ENCODE data around the gene AIG1. TPM values are rescaled to one million over a fixed set of nuclear protein-coding genes. Genes with fewer than 3 reads are reported as not detected.

AIG1 gene
- total RNA-seq, 1 experiment from 2014 or later: 6.8 TPM

GRCh38 chr6:143097224-143097795 is 36.6 kb downstream of the AIG1 start:
- H3K4me3 ChIP-seq: no peak overlapping the region
- peak in 1 of 2 experiments; percentile 47 for DNase-seq
- H3K4me1 ChIP-seq: 0 out of 2 replicates have a peak, but pooled peaks cover 3% of the 10 kb centered on the region
- H3K27me3 ChIP-seq: no peaks in the 10 kb centered on the region
- no peaks in the 10 kb centered on the region for H3K36me3 ChIP-seq
- H3K9me3 ChIP-seq (replicated peaks): no peaks in the 10 kb centered on the region
- no peak overlapping the region for H3K27ac ChIP-seq

GRCh38 chr6:143098054-143098671 is 37.5 kb downstream of the AIG1 start:
- Histone ChIP-seq H3K4me1 (0 out of 2 replicates have a peak, but pooled peaks cover 3% of the 10 kb centered on the region), H3K4me3 (no peak overlapping the region), H3K27me3 (no peaks in the 10 kb centered on the region), H3K27ac (no peak overlapping the region), H3K9me3 (replicated peaks) (no peaks in the 10 kb centered on the region), H3K36me3 (no peaks in the 10 kb centered on the region)
- no peak for DNase-seq

- H3K36me3 ChIP-seq: no peaks in the 10 kb centered on the region
- DNase-seq: no peak
- H3K9me3 ChIP-seq (replicated peaks): no peaks in the 10 kb centered on the region
- H3K4me1 ChIP-seq: 0 out of 2 replicates have a peak, but pooled peaks cover 3% of the 10 kb centered on the region
- no peak overlapping the region for H3K27ac ChIP-seq
- no peak overlapping the region for H3K4me3 ChIP-seq
- no peaks in the 10 kb centered on the region for H3K27me3 ChIP-seq
These were observed 39.0 kb downstream of the AIG1 start for GRCh38 chr6:143099647-143100046.

- H3K4me1 ChIP-seq: 0 out of 2 replicates have a peak, but pooled peaks cover 3% of the 10 kb centered on the region
- DNase-seq: no peak
- H3K27me3 ChIP-seq: no peaks in the 10 kb centered on the region
- no peak overlapping the region for H3K4me3 ChIP-seq
- H3K27ac ChIP-seq: no peak overlapping the region
- H3K9me3 ChIP-seq (replicated peaks): no peaks in the 10 kb centered on the region
- no peaks in the 10 kb centered on the region for H3K36me3 ChIP-seq
These were observed 39.7 kb downstream of the AIG1 start for GRCh38 chr6:143100429-143100828.

GRCh38 chr6:143103916-143104315 is 43.2 kb downstream of the AIG1 start:
- DNase-seq: no peak
- H3K27me3 ChIP-seq: no peaks in the 10 kb centered on the region

GRCh38 chr6:143107440-143107839 is 46.8 kb downstream of the AIG1 start:
- no peak overlapping the region for H3K4me3 ChIP-seq
- H3K27ac ChIP-seq: no peak overlapping the region
- DNase-seq: no peak
- peaks cover 2% of the 10 kb centered on the region; the same call in 1 of the 2 replicates for H3K27me3 ChIP-seq
- no peaks in the 10 kb centered on the region for H3K9me3 ChIP-seq (replicated peaks)
- no peaks in the 10 kb centered on the region for H3K4me1 ChIP-seq
- H3K36me3 ChIP-seq: no peaks in the 10 kb centered on the region

More at GRCh38 chr6:143103916-143104315, 43.2 kb downstream of the AIG1 start:
- Histone ChIP-seq H3K9me3 (replicated peaks) (no peaks in the 10 kb centered on the region), H3K4me1 (no peaks in the 10 kb centered on the region), H3K4me3 (no peak overlapping the region), H3K27ac (no peak overlapping the region), H3K36me3 (no peaks in the 10 kb centered on the region)

- peaks cover 2% of the 10 kb centered on the region; the same call in 1 of the 2 replicates for H3K27me3 ChIP-seq
- DNase-seq: no peak
- no peak overlapping the region for H3K4me3 ChIP-seq
- H3K4me1 ChIP-seq: no peaks in the 10 kb centered on the region
- no peak overlapping the region for H3K27ac ChIP-seq
- H3K36me3 ChIP-seq: no peaks in the 10 kb centered on the region
- H3K9me3 ChIP-seq (replicated peaks): no peaks in the 10 kb centered on the region
These were observed 47.4 kb downstream of the AIG1 start for GRCh38 chr6:143107911-143108761.

- Histone ChIP-seq H3K4me1 (no peaks in the 10 kb centered on the region), H3K9me3 (replicated peaks) (no peaks in the 10 kb centered on the region), H3K27ac (no peak overlapping the region), H3K4me3 (no peak overlapping the region), H3K27me3 (peaks cover 2% of the 10 kb centered on the region; the same call in 1 of the 2 replicates), H3K36me3 (no peaks in the 10 kb centered on the region)
- DNase-seq: no peak
These were observed 48.5 kb downstream of the AIG1 start for GRCh38 chr6:143109196-143109595.

- DNase-seq: no peak
- H3K36me3 ChIP-seq: no peaks in the 10 kb centered on the region
- no peak overlapping the region for H3K4me3 ChIP-seq
- H3K27me3 ChIP-seq: peaks cover 2% of the 10 kb centered on the region; the same call in 1 of the 2 replicates
- no peaks in the 10 kb centered on the region for H3K4me1 ChIP-seq
- no peak overlapping the region for H3K27ac ChIP-seq
- H3K9me3 ChIP-seq (replicated peaks): no peaks in the 10 kb centered on the region
These were observed 49.9 kb downstream of the AIG1 start for GRCh38 chr6:143110572-143110971.

- Histone ChIP-seq H3K36me3 (no peaks in the 10 kb centered on the region), H3K27ac (no peak overlapping the region), H3K4me3 (no peak overlapping the region)
These were observed 50.3 kb downstream of the AIG1 start for GRCh38 chr6:143110996-143111395.

GRCh38 chr6:143111443-143111842 is 50.8 kb downstream of the AIG1 start:
- Histone ChIP-seq H3K9me3 (replicated peaks) (no peaks in the 10 kb centered on the region), H3K27ac (no peak overlapping the region), H3K4me1 (no peaks in the 10 kb centered on the region), H3K4me3 (no peak overlapping the region), H3K36me3 (no peaks in the 10 kb centered on the region), H3K27me3 (peaks cover 2% of the 10 kb centered on the region; the same call in 1 of the 2 replicates)
- DNase-seq: no peak

More at GRCh38 chr6:143110996-143111395, 50.3 kb downstream of the AIG1 start:
- H3K4me1 ChIP-seq: no peaks in the 10 kb centered on the region
- H3K9me3 ChIP-seq (replicated peaks): no peaks in the 10 kb centered on the region
- H3K27me3 ChIP-seq: peaks cover 2% of the 10 kb centered on the region; the same call in 1 of the 2 replicates
- DNase-seq: no peak

- Histone ChIP-seq H3K4me3 (no peak overlapping the region), H3K27me3 (peaks cover 2% of the 10 kb centered on the region; the same call in 1 of the 2 replicates)
These were observed 51.5 kb downstream of the AIG1 start for GRCh38 chr6:143112084-143112768.

GRCh38 chr6:143112837-143113236 is 52.1 kb downstream of the AIG1 start:
- Histone ChIP-seq H3K9me3 (replicated peaks) (no peaks in the 10 kb centered on the region), H3K27ac (no peak overlapping the region), H3K36me3 (no peaks in the 10 kb centered on the region), H3K27me3 (peaks cover 2% of the 10 kb centered on the region; the same call in 1 of the 2 replicates), H3K4me3 (no peak overlapping the region), H3K4me1 (no peaks in the 10 kb centered on the region)
- DNase-seq: no peak

More at GRCh38 chr6:143112084-143112768, 51.5 kb downstream of the AIG1 start:
- H3K9me3 ChIP-seq (replicated peaks): no peaks in the 10 kb centered on the region
- no peaks in the 10 kb centered on the region for H3K36me3 ChIP-seq
- no peak for DNase-seq
- H3K27ac ChIP-seq: no peak overlapping the region
- H3K4me1 ChIP-seq: no peaks in the 10 kb centered on the region

GRCh38 chr6:143115728-143116127 is 55.0 kb downstream of the AIG1 start:
- Histone ChIP-seq H3K36me3 (no peaks in the 10 kb centered on the region), H3K27ac (no peak overlapping the region), H3K9me3 (replicated peaks) (no peaks in the 10 kb centered on the region), H3K27me3 (no peaks in the 10 kb centered on the region), H3K4me3 (no peak overlapping the region), H3K4me1 (no peaks in the 10 kb centered on the region)
- DNase-seq: no peak
